Calu3 (cell line): Measurements from ENCODE around the gene KIF1B. TPM values are rescaled to one million over a fixed set of nuclear protein-coding genes. Genes with fewer than 3 reads are reported as not detected.

ENCODE experiments used
- BruUV-seq: library from RNA; stranded (reverse); fragments of 400-500 nt; replicated peaks from 2 replicates; lab custom pipeline; 2021; lab: Mats Ljungman, UMichigan
- CTCF ChIA-PET: fragments of 300-600 bp; sonication (Branson Sonifier 250); formaldehyde crosslinking; loops from one replicate; lab custom pipeline; 2022; ENCODE audit warnings: antibody characterized with exemption; lab: Charles Lee
- DNase-seq: peaks from one replicate; pipeline ENCODE4 v3.0.0; 2022
- H3K27ac Mint-ChIP-seq: one replicate; pipeline ENCODE4 v1.8.0; 2022; ENCODE audit warnings: mixed read lengths; ENCODE audit not compliant: unreplicated experiment
- H3K27me3 Mint-ChIP-seq: one replicate; pipeline ENCODE4 v1.8.0; 2022; ENCODE audit warnings: mixed read lengths; ENCODE audit not compliant: unreplicated experiment
- H3K36me3 Mint-ChIP-seq: one replicate; pipeline ENCODE4 v1.8.0; 2022; ENCODE audit warnings: mild to moderate bottlenecking, moderate library complexity, mixed read lengths; ENCODE audit not compliant: insufficient read depth, unreplicated experiment
- H3K4me1 Mint-ChIP-seq: one replicate; pipeline ENCODE4 v1.8.0; 2022; ENCODE audit warnings: mild to moderate bottlenecking, low read depth, mixed read lengths; ENCODE audit not compliant: unreplicated experiment
- H3K4me3 Mint-ChIP-seq: one replicate; pipeline ENCODE4 v1.8.0; 2022; ENCODE audit warnings: mild to moderate bottlenecking, low read depth, moderate library complexity, mixed read lengths; ENCODE audit not compliant: unreplicated experiment
- H3K9me3 Mint-ChIP-seq: one replicate; pipeline ENCODE4 v1.8.0; 2022; ENCODE audit warnings: low read depth, mixed read lengths; ENCODE audit not compliant: unreplicated experiment
- intact Hi-C: fragments of 100-400 bp; cut with micrococcal nuclease; formaldehyde crosslinking; loops from one replicate; pipeline ENCODE4 v1.10.0; 2022; ENCODE audit not compliant: unreplicated experiment
- total RNA-seq: library from RNA; stranded (reverse); gene quantifications from 2 replicates; pipeline ENCODE4 v1.2.3, GENCODE V29; 2022
- TF ChIP-seq, protein P1 (sequence below): fragments of 200-600 bp; IDR thresholded peaks from one replicate; pipeline ENCODE4 v1.8.0; 2022; ENCODE audit warnings: antibody characterized with exemption; ENCODE audit not compliant: unreplicated experiment

The KIF1B gene
- total RNA-seq, 1 experiment from 2014 or later: 17.1 TPM

DNA sequence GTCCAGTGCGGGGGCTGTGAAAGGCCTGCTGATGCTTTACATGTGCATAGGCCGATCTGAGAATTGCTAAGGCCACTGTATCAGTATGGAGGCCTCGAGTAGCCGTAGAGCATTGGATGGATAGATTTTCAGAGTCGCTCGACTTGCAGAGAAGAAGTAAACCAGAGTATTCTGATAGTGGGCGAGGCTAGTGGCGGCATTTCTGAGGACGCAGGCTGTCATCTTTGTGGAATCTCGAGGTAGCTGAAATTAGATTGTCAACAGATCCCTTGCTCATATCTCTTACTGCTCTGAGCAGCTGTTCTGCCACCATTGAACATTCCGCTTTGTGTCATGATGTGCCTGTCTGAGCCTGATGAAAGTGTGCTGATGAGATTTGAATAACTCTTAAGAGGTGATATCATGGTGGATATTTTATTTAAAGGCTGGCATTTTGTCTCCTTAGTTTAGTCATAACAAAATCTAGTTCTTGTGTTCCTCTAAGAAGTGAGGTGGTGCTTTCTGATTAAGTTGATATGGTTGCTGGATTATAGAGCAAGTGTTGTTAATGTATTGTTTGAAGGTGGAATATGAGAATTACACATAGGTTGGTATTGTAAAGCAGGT, 1.5 kb downstream of the KIF1B start:
- DNase-seq: no peak
- intact Hi-C loops: no loop called here
- peaks cover 22% of the 10 kb centered on the region for H3K36me3 Mint-ChIP-seq

DNA sequence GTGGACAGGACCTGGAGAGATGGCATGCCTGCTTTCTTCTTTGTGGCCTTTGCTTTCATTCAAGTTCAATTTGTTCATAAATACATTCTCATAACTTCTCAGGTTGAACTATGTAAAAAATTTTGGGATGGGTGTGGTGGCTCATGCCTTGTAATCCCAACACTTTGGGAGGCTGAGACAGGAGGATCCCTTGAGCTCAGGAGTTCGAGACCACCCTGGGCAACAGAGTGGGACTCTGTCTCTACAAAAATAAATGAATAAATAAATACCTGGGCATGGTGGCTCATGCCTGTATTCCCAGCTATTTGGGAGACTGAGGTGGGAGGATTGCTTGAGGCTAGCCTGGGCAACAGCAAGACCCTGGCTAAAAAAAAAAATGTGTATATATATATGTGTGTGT, 2.1 kb downstream of the KIF1B start:
- no peaks in the 10 kb centered on the region for H3K9me3 Mint-ChIP-seq
- TF ChIP-seq, protein P1, sequence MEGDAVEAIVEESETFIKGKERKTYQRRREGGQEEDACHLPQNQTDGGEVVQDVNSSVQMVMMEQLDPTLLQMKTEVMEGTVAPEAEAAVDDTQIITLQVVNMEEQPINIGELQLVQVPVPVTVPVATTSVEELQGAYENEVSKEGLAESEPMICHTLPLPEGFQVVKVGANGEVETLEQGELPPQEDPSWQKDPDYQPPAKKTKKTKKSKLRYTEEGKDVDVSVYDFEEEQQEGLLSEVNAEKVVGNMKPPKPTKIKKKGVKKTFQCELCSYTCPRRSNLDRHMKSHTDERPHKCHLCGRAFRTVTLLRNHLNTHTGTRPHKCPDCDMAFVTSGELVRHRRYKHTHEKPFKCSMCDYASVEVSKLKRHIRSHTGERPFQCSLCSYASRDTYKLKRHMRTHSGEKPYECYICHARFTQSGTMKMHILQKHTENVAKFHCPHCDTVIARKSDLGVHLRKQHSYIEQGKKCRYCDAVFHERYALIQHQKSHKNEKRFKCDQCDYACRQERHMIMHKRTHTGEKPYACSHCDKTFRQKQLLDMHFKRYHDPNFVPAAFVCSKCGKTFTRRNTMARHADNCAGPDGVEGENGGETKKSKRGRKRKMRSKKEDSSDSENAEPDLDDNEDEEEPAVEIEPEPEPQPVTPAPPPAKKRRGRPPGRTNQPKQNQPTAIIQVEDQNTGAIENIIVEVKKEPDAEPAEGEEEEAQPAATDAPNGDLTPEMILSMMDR: no peak
- CTCF ChIA-PET: no interaction called here
- H3K4me3 Mint-ChIP-seq: peak overlapping the region; percentile 96
- DNase-seq: no peak
- no TSS peak for BruUV-seq
- peaks cover 22% of the 10 kb centered on the region for H3K36me3 Mint-ChIP-seq
- peaks cover 13% of the 10 kb centered on the region for H3K4me1 Mint-ChIP-seq
- H3K27me3 Mint-ChIP-seq: no peaks in the 10 kb centered on the region
- no peak overlapping the region for H3K27ac Mint-ChIP-seq
- intact Hi-C loops: no loop called here

More for the DNA sequence above, 1.5 kb downstream of the KIF1B start:
- H3K4me1 Mint-ChIP-seq: peaks cover 9% of the 10 kb centered on the region
- no TSS peak for BruUV-seq
- H3K27ac Mint-ChIP-seq: peak overlapping the region; percentile 71
- peak overlapping the region; percentile 96 for H3K4me3 Mint-ChIP-seq
- no peaks in the 10 kb centered on the region for H3K9me3 Mint-ChIP-seq
- H3K27me3 Mint-ChIP-seq: no peaks in the 10 kb centered on the region
- CTCF ChIA-PET: no interaction called here
- TF ChIP-seq, protein P1: no peak

DNA sequence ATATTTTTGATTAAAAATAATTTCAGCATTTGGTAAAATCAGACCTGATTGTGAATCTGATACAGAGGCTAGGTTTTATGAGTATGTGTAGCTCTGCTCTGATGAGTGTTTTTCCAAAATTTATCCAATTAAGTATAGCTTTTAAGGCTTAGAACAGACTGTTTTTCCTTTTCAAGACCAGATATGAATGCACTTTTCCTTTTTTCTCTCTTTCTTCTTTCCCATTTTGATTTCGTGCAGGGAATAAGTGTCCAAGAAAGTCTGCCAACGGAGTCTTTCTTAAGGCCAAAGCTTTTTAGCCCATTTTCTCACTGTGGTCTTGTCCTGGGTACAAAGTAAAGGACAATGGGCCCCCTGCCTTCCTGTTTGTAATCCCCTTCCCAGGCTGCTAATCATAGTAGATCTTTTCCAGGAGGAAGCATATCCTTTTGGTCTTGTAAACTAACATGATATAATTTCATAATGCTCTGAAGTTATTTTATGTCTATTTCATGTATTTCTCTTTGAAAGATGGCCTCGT, 2.9 kb downstream of the KIF1B start:
- CTCF ChIA-PET: no interaction called here
- H3K4me3 Mint-ChIP-seq: no peak overlapping the region

DNA sequence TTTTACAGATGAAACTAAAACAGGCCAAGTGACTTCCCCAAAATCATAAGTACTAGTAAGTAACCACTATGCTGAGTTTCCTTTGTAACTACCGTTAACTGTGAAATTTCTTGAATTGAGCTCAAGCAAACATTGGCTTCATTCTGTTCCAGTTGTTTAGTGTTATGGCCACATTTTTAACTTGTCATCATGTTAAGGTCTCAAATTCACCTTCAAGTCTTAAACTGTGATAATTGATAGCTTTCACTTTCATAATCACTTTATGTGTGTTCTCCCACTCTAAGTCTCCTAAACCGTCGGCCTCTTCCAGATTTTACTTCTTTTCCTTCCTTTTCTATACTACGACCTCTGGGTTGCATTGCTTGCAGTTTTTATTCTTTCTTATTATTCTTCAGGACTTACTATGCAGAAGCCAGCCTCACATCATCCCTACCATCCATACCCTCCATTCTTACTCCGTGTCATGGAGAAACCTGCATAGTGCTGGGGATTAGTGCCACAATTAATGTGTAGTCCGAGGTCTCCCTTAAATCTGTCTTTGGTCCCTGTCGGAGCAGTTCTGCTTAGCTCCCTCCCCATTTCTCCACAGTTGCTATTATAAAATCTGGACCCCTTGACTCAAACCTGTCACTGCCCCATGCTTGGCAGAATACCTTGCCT, 5.8 kb downstream of the KIF1B start:
- no peak for DNase-seq
- BruUV-seq: no TSS peak
- TF ChIP-seq, protein P1: no peak
- Mint-ChIP-seq H3K36me3 (peaks cover 10% of the 10 kb centered on the region), H3K4me1 (peaks cover 24% of the 10 kb centered on the region), H3K27ac (no peak overlapping the region), H3K4me3 (no peak overlapping the region), H3K27me3 (no peaks in the 10 kb centered on the region), H3K9me3 (no peaks in the 10 kb centered on the region)
- intact Hi-C loops: no loop called here
- CTCF ChIA-PET: no interaction called here

More for the DNA sequence above, 2.9 kb downstream of the KIF1B start:
- DNase-seq: no peak
- Mint-ChIP-seq H3K27me3 (no peaks in the 10 kb centered on the region), H3K9me3 (no peaks in the 10 kb centered on the region), H3K36me3 (peaks cover 22% of the 10 kb centered on the region), H3K4me1 (peaks cover 21% of the 10 kb centered on the region), H3K27ac (no peak overlapping the region)
- TF ChIP-seq, protein P1: no peak
- intact Hi-C loops: no loop called here
- no TSS peak for BruUV-seq
